Activated CD8-positive, alpha-beta T cell treated with anti-CD3 and anti-CD28 coated beads, Interleukin-2, amount 10 ng/mL, durations not matched to agents 7 days and 5 days (primary cell): Measurements from ENCODE around the gene TPH2. TPM values are rescaled to one million over a fixed set of nuclear protein-coding genes. Genes with fewer than 3 reads are reported as not detected.

ENCODE experiments used
- ATAC-seq: fragments of 150-1000 bp; cut with Tn5 transposase; one replicate; pipeline ENCODE4 v1.10.0; 2021; ENCODE audit warnings: moderate library complexity
- CTCF ChIA-PET: fragments of 350-600 bp; sonication (Branson Sonifier 250); formaldehyde crosslinking; loops from one replicate; lab custom pipeline; 2021; ENCODE audit warnings: antibody characterized with exemption; lab: Charles Lee
- POLR2A ChIA-PET: fragments of 350-600 bp; sonication (Branson Sonifier 250); formaldehyde crosslinking; loops from one replicate; lab custom pipeline; 2021; ENCODE audit warnings: antibody characterized with exemption; lab: Charles Lee
- DNase-seq: peaks from one replicate; pipeline ENCODE4 v3.0.0-alpha.2; 2020
- H3K27ac Mint-ChIP-seq: one replicate; pipeline ENCODE4 v1.8.0; 2021; ENCODE audit warnings: mild to moderate bottlenecking, mixed read lengths
- H3K27me3 Mint-ChIP-seq: one replicate; pipeline ENCODE4 v1.8.0; 2021; ENCODE audit warnings: low read depth, mixed read lengths
- H3K36me3 Mint-ChIP-seq: one replicate; pipeline ENCODE4 v1.8.0; 2021; ENCODE audit warnings: low read depth, mixed read lengths
- H3K4me1 Mint-ChIP-seq: one replicate; pipeline ENCODE4 v1.8.0; 2021; ENCODE audit warnings: low read depth, mixed read lengths
- H3K4me3 Mint-ChIP-seq: one replicate; pipeline ENCODE4 v1.8.0; 2021; ENCODE audit warnings: mild to moderate bottlenecking, mixed read lengths
- H3K9me3 Mint-ChIP-seq: one replicate; pipeline ENCODE4 v1.8.0; 2022; ENCODE audit warnings: mixed read lengths; ENCODE audit not compliant: insufficient read depth
- total RNA-seq, 2 experiments: library from RNA; stranded (reverse); gene quantifications; one replicate each; pipeline ENCODE4 v1.2.3, GENCODE V29; 2021

The TPH2 gene
- total RNA-seq, 2 experiments from 2014 or later, result not detected

- Mint-ChIP-seq H3K4me1 (no peaks in the 10 kb centered on the region), H3K27ac (no peak overlapping the region), H3K27me3 (peaks cover 19% of the 10 kb centered on the region), H3K36me3 (no peaks in the 10 kb centered on the region), H3K9me3 (no peaks in the 10 kb centered on the region), H3K4me3 (no peak overlapping the region)
- ChIA-PET POLR2A (no interaction called here), CTCF (no interaction called here)
- DNase-seq, result no peak
- ATAC-seq, result no peak
Observed at GRCh38 chr12:71967211-71967610, 28.6 kb downstream of the TPH2 start.

GRCh38 chr12:71969330-71969729 is 30.7 kb downstream of the TPH2 start:
- Mint-ChIP-seq H3K9me3 (no peaks in the 10 kb centered on the region), H3K27ac (no peak overlapping the region), H3K27me3 (peaks cover 21% of the 10 kb centered on the region), H3K4me1 (no peaks in the 10 kb centered on the region), H3K4me3 (no peak overlapping the region), H3K36me3 (no peaks in the 10 kb centered on the region)
- ChIA-PET POLR2A (no interaction called here), CTCF (no interaction called here)
- ATAC-seq, result no peak
- DNase-seq, result no peak

- Mint-ChIP-seq H3K36me3 (no peaks in the 10 kb centered on the region), H3K4me1 (no peaks in the 10 kb centered on the region), H3K9me3 (no peaks in the 10 kb centered on the region), H3K27me3 (peaks cover 21% of the 10 kb centered on the region), H3K27ac (no peak overlapping the region), H3K4me3 (no peak overlapping the region)
- ATAC-seq (no peak), DNase-seq (no peak)
- ChIA-PET POLR2A (no interaction called here), CTCF (no interaction called here)
Observed at GRCh38 chr12:71970031-71970430, 31.4 kb downstream of the TPH2 start.

GRCh38 chr12:71972441-71973074 is 33.9 kb downstream of the TPH2 start:
- Mint-ChIP-seq H3K9me3 (no peaks in the 10 kb centered on the region), H3K4me3 (no peak overlapping the region), H3K36me3 (no peaks in the 10 kb centered on the region), H3K27me3 (peaks cover 11% of the 10 kb centered on the region), H3K27ac (no peak overlapping the region), H3K4me1 (no peaks in the 10 kb centered on the region)
- no peak for ATAC-seq
- DNase-seq, result no peak
- ChIA-PET POLR2A (no interaction called here), CTCF (no interaction called here)

GRCh38 chr12:71973687-71974086 is 35.0 kb downstream of the TPH2 start:
- Mint-ChIP-seq H3K27ac (no peak overlapping the region), H3K4me1 (no peaks in the 10 kb centered on the region), H3K4me3 (no peak overlapping the region), H3K9me3 (no peaks in the 10 kb centered on the region), H3K36me3 (no peaks in the 10 kb centered on the region), H3K27me3 (peaks cover 9% of the 10 kb centered on the region)
- no peak for DNase-seq
- ChIA-PET CTCF (no interaction called here), POLR2A (no interaction called here)
- no peak for ATAC-seq

GRCh38 chr12:71980538-71980937 is 41.9 kb downstream of the TPH2 start:
- CTCF ChIA-PET, result no interaction called here
- Mint-ChIP-seq H3K9me3 (no peaks in the 10 kb centered on the region), H3K4me1 (no peaks in the 10 kb centered on the region), H3K27me3 (peaks cover 4% of the 10 kb centered on the region), H3K4me3 (no peak overlapping the region), H3K27ac (no peak overlapping the region), H3K36me3 (no peaks in the 10 kb centered on the region)
- no peak for ATAC-seq
- POLR2A ChIA-PET, result no interaction called here
- DNase-seq, result no peak

DNA sequence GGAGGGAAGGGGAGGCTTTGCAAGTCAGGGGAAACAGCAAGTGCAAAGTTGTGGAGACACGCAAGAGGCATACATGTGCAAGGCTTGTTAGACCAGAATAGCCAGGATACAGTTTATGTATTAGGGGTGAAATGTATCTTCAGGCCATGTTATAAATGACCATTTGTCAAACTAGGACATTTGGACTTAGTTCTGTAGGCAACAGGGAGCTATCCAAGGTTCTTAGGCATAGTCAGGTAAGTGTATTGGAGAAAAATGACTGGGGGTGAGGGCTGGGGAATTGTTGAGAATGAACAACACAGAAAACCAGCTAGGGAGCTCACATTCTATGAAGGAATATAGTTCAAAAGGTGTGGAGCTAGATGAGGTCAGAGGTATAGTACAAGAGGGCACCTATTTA is 42.5 kb downstream of the TPH2 start:
- H3K27me3 Mint-ChIP-seq, result peaks cover 3% of the 10 kb centered on the region
- no peaks in the 10 kb centered on the region for H3K36me3 Mint-ChIP-seq
- DNase-seq (no peak), ATAC-seq (no peak)
- no peak overlapping the region for H3K4me3 Mint-ChIP-seq
- H3K9me3 Mint-ChIP-seq, result no peaks in the 10 kb centered on the region
- ChIA-PET POLR2A (no interaction called here), CTCF (no interaction called here)
- H3K4me1 Mint-ChIP-seq, result no peaks in the 10 kb centered on the region
- no peak overlapping the region for H3K27ac Mint-ChIP-seq

- Mint-ChIP-seq H3K9me3 (no peaks in the 10 kb centered on the region), H3K27ac (no peak overlapping the region), H3K4me3 (no peak overlapping the region), H3K27me3 (peaks cover 20% of the 10 kb centered on the region), H3K36me3 (no peaks in the 10 kb centered on the region), H3K4me1 (no peaks in the 10 kb centered on the region)
- ChIA-PET CTCF (no interaction called here), POLR2A (no interaction called here)
- ATAC-seq, result no peak
- DNase-seq, result no peak
Observed at GRCh38 chr12:71994715-71995114, 56.1 kb downstream of the TPH2 start.

GRCh38 chr12:71999795-72000194 is 61.1 kb downstream of the TPH2 start:
- Mint-ChIP-seq H3K4me3 (no peak overlapping the region), H3K36me3 (no peaks in the 10 kb centered on the region), H3K9me3 (no peaks in the 10 kb centered on the region), H3K27me3 (peaks cover 14% of the 10 kb centered on the region), H3K4me1 (no peaks in the 10 kb centered on the region), H3K27ac (no peak overlapping the region)
- ChIA-PET CTCF (no interaction called here), POLR2A (no interaction called here)
- no peak for ATAC-seq
- DNase-seq, result no peak

DNA sequence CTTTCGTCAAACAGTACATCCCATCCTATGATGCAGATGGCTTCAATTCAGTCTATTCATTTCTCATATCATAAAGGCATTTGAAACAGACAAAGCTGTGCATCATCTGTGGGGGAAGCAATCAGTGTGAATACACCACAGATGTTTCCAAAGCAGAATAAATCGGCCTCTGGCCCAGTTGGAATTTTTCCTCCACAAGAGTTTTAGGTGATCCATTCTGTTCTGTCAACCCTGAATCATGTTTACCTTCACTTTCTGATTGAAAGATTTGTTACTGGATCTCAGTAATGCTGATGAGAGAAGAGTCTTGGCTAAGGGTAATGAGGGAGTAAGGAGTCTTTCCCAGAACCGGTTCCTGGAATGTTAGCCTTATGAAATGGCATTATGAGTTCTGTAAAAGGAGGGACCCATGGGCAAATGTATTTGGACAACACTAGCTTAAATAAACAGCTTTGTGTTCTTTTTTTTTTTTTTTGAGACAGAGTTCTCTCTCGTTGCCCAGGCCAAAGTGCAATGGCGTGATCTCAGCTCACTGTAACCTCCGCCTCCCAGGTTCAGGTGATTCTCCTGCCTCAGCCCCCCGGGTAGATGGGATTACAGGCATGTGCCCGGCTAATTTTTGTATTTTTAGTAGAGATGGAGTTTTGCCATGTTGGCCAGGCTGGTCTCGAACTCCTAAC is 62.5 kb downstream of the TPH2 start:
- no peaks in the 10 kb centered on the region for H3K4me1 Mint-ChIP-seq
- H3K9me3 Mint-ChIP-seq, result no peaks in the 10 kb centered on the region
- ChIA-PET POLR2A (interaction anchor here (0.6 kb wide), 1 partner anchor 460 kb away, joined by 3 read pairs; no protein-coding TSS in a partner anchor), CTCF (no interaction called here)
- peaks cover 22% of the 10 kb centered on the region for H3K27me3 Mint-ChIP-seq
- no peak for ATAC-seq
- H3K4me3 Mint-ChIP-seq, result no peak overlapping the region
- H3K36me3 Mint-ChIP-seq, result no peaks in the 10 kb centered on the region
- no peak overlapping the region for H3K27ac Mint-ChIP-seq
- no peak for DNase-seq

GRCh38 chr12:72006766-72007165 is 68.1 kb downstream of the TPH2 start:
- POLR2A ChIA-PET, result no interaction called here
- CTCF ChIA-PET, result no interaction called here
- no peaks in the 10 kb centered on the region for H3K4me1 Mint-ChIP-seq
- DNase-seq (no peak), ATAC-seq (no peak)
- peaks cover 23% of the 10 kb centered on the region for H3K27me3 Mint-ChIP-seq
- no peak overlapping the region for H3K27ac Mint-ChIP-seq
- H3K36me3 Mint-ChIP-seq, result no peaks in the 10 kb centered on the region
- H3K9me3 Mint-ChIP-seq, result no peaks in the 10 kb centered on the region
- no peak overlapping the region for H3K4me3 Mint-ChIP-seq

- DNase-seq (no peak), ATAC-seq (no peak)
- peaks cover 15% of the 10 kb centered on the region for H3K27me3 Mint-ChIP-seq
- H3K4me1 Mint-ChIP-seq, result no peaks in the 10 kb centered on the region
- POLR2A ChIA-PET, result no interaction called here
- H3K9me3 Mint-ChIP-seq, result no peaks in the 10 kb centered on the region
- CTCF ChIA-PET, result no interaction called here
- H3K4me3 Mint-ChIP-seq, result no peak overlapping the region
- H3K27ac Mint-ChIP-seq, result no peak overlapping the region
- no peaks in the 10 kb centered on the region for H3K36me3 Mint-ChIP-seq
Observed at GRCh38 chr12:72010356-72010755, 71.7 kb downstream of the TPH2 start.
